ENCODE results near the gene PLEKHG7. TPM values are rescaled to one million over a fixed set of nuclear protein-coding genes. Genes with fewer than 3 reads are reported as not detected.
"Not testable (repeated sequence)": the region's sequence is repeated elsewhere in the genome, so short reads cannot be mapped to it uniquely, and the experiment has no call there.

The PLEKHG7 gene
- total RNA-seq, 1 donor from 2014 or later = not detected

- not testable (repeated sequence) for DNase-seq (ENCODE audit: low spot score); ATAC-seq
These were observed 91.6 kb downstream of the PLEKHG7 start for GRCh38 chr12:92794356-92794755.

GRCh38 chr12:92794814-92795213 lies 92.0 kb downstream of the PLEKHG7 start:
- no peak for ATAC-seq

GRCh38 chr12:92796650-92797049 lies 93.9 kb downstream of the PLEKHG7 start:
- no peak for ATAC-seq
- DNase-seq (ENCODE audit: low spot score) = no peak

More at GRCh38 chr12:92794814-92795213, 92.0 kb downstream of the PLEKHG7 start:
- no peak for DNase-seq (ENCODE audit: low spot score)

GRCh38 chr12:92802906-92803305 lies 100.1 kb downstream of the PLEKHG7 start:
- DNase-seq (ENCODE audit: low spot score) = no peak
- no peak for ATAC-seq

GRCh38 chr12:92803903-92804302 lies 101.1 kb downstream of the PLEKHG7 start:
- ATAC-seq (no peak), DNase-seq (ENCODE audit: low spot score) (no peak)

GRCh38 chr12:92810370-92810769 lies 107.6 kb downstream of the PLEKHG7 start:
- DNase-seq (ENCODE audit: low spot score) (no peak), ATAC-seq (no peak)

GRCh38 chr12:92814584-92814983 lies 111.8 kb downstream of the PLEKHG7 start:
- no peak for ATAC-seq
- no peak for DNase-seq (ENCODE audit: low spot score)

- DNase-seq (ENCODE audit: low spot score) = no peak
- ATAC-seq = no peak
These were observed 118.4 kb downstream of the PLEKHG7 start for GRCh38 chr12:92821142-92821541.

Other genes with a start within 250 kb of the PLEKHG7 start
- 12.5 TPM for gene EEA1, start 226.3 kb downstream of the PLEKHG7 start, total RNA-seq